Activated gamma-delta T cell treated with Interleukin-2 at 50 U/mL for 16 hours (primary cell): Measurements from ENCODE around the gene ADORA2A.

Experiments
- DNase-seq: peaks from one replicate; pipeline ENCODE4 v3.0.0-alpha.2; 2020

The ADORA2A gene

GRCh38 chr22:24404561-24405275 is 22.7 kb upstream of the ADORA2A start:
- no peak for DNase-seq

GRCh38 chr22:24405631-24406321 is 21.6 kb upstream of the ADORA2A start:
- DNase-seq = no peak

DNA sequence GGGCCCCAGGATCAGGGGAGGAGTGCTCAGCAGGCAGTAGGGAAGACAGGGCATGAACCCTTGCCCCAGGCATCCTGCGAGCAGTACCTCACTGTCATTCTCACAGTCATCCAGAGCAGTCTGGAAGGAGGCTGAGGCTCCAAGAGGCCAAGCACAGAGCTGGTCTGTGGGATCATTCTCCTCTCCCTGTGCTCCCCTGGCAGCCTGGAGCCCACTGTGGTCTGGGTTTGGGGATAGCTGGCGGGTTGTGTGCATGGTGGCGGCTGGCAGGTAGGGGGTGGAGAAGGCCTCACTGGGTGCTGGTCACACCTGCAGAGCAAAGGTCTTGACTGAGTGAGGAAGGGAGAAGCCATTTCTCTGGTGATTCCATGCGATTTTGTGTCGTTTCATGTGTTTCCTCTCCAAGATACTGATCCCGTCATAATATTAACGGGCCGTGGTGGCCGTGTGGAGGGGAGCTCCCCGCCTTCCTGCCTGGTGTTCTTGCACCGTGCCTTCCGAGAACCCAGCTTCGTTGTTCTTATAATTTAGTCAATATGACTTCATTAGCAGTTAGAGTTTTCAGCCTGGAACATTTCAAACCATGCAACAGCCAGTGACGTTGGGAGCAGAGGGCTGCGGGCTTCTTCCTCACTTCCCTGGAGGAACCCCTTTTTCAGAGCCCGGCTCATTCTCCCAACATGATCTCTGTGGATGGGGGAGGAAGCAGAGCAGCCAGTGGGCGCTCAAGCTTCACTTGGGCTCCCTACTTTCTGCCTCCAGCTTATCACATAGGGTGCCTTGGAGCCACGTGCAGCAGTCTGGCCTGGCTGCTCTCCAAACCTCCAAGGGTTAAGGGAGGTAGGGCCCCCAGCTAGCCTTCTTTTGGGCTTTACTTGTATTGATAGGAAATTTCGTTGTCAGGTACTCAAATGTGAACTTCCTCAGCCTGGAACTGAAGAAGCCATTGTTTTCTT is 20.8 kb upstream of the ADORA2A start:
- DNase-seq = no peak

DNA sequence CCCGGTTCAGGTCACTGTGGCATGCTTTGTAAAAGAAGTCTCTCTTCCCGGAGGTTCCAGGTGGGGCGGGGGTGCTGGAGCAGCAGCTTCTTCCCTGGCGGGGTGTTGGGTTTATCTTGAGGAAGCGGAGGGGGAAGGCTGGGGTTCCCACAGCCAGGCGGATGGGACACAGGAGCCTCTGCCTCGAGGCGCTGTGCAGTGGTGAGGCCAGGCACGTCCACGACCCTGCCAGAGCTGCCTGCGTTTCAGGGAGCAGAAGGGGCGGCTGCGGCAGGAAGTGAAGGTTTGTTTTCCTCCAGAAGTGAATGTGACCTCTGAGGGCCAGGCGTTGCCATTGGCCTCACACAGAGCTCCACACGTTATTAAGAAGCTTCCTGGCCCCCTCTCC is 20.1 kb upstream of the ADORA2A start:
- no peak for DNase-seq

GRCh38 chr22:24407884-24408283 is 19.5 kb upstream of the ADORA2A start:
- DNase-seq = no peak

- DNase-seq = no peak
Observed at GRCh38 chr22:24408630-24409029, 18.8 kb upstream of the ADORA2A start.

GRCh38 chr22:24409707-24410106 is 17.7 kb upstream of the ADORA2A start:
- DNase-seq = no peak

GRCh38 chr22:24410110-24410856 is 17.1 kb upstream of the ADORA2A start:
- peak; percentile 36 for DNase-seq

DNA sequence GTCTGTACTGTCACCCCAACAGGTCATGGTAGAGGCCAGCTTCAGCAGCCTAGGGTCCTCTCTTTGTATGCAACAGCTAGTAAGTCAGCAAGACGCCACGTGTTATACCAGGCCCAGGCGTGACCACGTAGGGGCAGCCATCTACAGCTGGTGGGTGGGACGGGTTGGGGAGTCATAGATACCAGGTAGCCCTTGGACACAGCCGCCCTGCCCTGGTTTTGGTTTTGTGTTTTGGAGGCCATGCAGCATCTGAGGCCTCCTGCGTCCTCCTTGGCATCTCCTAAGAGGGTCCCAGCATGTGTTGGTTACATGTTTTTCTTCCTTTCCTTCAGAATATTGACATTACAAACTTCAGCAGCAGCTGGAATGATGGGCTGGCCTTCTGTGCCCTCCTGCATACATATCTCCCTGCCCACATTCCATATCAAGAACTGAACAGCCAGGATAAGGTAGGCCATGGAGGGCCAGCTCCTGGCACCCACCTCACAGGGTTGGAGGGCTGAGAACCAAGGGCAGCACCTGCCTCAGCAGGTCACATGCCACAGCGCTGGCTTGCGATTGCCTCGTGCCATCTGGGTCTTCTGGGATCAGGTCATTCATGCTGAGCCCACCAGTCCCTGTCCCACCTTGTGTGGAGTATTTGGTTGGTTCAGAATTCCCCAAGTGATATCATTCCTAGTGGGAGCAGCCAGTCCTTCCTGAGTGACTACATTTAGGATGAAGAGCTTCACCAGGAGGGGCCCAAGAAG is 16.0 kb upstream of the ADORA2A start:
- DNase-seq = no peak

GRCh38 chr22:24412274-24412673 is 15.1 kb upstream of the ADORA2A start:
- no peak for DNase-seq

DNA sequence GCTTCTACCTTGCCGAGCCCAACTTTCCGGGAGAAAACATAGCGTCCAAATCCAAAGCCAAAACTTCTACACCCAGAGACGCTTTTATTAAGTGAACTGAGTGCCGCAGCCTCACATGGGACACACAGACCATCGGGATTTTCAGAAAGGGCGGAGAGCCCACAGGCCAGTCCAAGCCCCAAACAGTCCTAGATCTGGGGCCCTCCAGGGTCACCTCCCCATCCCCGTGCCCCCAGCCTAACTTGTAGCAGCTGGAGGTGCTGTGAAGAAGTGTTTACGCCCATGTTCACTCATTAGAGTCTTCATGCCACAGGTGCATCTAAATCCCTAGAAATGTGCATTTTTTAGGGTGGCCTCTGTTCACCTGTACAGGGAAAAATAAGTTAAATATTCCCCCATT is 14.1 kb upstream of the ADORA2A start:
- no peak for DNase-seq

GRCh38 chr22:24413736-24414385 is 13.5 kb upstream of the ADORA2A start:
- no peak for DNase-seq

DNA sequence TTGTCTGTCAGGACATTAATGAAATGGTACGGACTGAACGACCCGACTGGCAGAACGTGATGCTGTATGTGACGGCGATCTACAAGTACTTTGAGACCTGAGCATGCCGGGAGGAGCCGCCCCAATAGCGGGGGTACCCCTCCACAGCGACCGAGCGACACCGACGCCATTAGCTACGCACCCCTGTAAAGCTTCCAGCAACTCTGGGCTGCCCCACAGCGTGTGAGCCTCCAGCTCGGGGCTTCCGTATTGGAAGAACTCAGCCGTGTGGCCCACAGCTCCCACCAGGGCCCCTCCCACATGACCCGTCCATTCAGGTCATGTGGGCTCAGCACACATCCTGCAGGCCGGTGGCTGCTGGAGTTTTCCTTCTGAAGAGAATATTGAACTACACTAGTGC is 12.9 kb upstream of the ADORA2A start:
- no peak for DNase-seq

DNA sequence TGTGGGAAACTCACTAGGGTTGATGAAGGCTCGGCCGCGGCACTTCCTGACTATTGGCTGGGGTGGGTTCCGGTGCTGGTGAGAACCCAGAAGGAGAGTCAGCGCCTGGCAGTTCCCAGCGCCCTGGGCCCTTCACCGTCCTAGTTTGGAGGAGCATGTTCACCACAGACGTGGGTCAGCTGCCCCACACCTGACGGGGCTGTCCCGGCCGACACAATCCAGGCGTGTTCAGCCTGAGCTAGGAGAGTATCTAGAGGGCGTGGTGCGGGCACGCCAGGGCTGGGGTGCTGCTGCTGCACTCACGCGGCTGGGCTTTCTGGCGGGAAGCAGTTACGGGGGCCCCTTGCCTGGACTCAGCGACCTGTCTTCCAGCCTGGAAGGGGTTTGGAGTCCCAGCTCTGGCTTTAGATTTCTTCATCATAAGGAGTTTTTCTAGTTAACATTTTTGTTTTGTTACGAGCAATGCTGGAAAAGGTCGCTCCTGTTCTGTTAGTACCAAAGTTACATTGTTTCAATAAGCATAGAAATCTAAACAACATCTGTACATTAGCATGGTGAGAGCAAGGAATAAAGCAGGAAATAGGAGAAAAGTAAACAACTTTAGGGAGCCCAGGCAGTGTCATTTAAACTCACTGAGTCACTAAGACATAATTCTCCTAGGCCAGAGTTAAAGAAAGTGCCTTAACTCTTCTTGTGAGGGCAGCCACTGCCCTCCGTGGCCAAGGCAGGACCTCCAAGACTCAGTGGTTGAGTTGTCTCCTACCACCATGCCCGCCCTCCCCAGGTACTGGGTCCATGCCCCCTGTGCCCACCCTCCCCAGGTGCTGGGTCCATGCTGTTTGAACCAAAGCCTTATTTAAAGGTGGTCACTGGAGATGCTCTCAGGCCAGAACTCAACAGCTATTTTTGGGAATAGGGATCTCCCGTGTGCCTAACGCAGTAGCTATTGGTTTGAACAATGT is 12.1 kb upstream of the ADORA2A start:
- DNase-seq = no peak

DNA sequence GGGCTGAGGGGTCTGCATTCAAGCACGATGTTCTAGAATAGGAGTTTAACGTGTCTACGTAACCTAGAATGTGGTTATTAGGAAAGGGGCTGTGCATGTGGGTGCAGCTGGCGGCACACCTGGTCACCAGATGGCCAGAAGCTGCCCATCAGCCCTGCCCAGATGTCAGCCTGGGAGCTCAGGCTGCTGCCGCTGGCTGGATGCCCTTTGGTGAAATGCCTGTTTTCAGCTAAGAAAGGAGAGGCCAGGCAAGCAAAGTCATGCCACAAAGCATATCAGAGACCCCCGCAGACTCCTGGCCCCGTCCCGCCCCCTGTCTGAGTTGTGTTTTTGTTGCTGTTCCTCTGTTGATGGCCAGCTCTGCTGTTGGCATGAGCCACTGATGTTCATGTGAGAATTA is 11.3 kb upstream of the ADORA2A start:
- no peak for DNase-seq

GRCh38 chr22:24416611-24417010 is 10.8 kb upstream of the ADORA2A start:
- DNase-seq = no peak

- DNase-seq = no peak
Observed at GRCh38 chr22:24417200-24417599, 10.2 kb upstream of the ADORA2A start.

- no peak for DNase-seq
Observed at GRCh38 chr22:24417901-24418641, 9.3 kb upstream of the ADORA2A start.

- no peak for DNase-seq
Observed at GRCh38 chr22:24418786-24419474, 8.5 kb upstream of the ADORA2A start.
